ENCODE measurements around the gene MCM9.
"Not testable (repeated sequence)": the region's sequence is repeated elsewhere in the genome, so short reads cannot be mapped to it uniquely, and the experiment has no call there.

Gene MCM9

DNA sequence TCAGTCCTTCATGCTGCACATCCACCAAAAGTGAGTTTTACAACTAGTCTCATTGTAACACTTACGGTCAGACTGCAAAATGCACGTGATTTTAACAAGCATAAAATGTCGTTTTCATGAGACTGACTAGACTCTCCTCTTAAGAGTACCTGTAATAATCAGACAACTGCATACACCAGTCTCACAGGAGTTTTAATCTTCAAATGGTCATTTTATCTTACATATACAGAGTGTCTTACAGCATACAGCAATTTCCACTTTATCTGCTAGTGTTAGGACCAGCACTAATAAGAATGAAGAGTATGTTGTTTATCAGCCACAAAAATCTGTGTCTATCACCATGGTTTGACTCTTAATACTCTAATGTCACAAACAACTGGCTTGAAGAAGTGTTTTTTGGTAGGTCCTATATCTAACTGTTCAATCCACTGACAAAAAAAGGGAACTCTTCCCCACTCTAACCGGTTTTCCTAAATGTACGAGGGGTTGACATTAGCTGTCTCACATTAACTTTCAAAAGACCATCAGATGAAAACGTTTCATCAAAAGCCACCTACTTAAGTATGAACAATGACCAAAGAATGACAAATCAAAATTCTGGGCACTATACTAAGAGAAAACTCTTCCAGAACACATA lies 42.5 kb downstream of the MCM9 start:
- DNase-seq = no peak

DNA sequence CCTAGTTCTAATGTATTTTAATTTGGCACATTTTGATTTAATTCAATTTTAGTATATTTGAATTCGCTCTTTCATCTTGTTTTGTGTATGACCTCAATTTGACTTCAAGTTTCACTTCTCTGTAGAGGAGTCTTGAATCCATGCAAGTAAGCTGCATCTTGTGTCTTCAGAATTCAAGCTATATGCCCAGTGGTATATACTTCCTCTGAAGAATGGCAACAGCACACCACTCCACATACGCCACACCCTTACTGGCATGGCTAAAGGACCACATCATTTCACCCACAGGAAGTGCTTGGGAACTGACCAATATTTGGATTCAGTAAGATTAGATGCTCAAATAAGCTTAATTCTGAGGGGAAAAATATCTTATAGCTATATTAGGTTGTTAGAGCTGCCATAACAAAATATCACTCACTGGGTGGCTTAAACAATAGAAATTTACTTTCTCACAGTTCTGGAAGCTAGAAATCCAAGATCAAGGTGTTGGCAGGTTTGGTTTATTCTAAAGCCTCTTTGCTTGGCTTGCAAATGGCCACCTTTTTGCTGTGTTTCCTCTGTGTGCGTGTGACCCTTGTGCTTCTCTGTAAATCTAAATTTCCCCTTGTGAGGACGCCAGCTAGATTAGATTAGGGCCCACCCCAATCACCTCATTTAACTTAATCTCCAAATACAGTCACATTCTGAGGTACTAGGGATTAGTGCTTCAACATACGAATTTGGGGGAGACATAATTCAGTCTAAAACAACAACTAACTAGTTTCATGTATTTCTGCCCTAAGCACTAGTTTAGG lies 43.8 kb downstream of the MCM9 start:
- no peak for DNase-seq

DNA sequence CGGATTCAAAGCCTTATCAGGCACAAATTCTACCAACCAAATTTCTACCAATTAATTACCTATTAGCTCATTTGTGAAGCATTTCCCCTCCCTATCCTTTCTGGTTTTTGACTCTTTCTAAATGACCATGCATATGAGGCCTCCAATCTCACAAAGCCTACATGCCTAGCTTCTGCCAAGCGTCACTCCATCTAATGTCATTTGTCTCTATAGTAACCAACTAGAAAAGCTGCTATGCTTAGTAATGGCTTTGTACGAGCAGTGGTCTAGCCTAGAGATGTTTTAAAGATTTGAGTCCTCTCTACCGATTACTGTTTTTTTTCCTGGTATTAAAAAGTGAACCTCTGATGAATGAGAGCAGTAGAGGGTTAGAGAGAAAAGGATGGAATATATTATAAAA lies 45.8 kb downstream of the MCM9 start:
- peak; percentile 7 for DNase-seq

DNA sequence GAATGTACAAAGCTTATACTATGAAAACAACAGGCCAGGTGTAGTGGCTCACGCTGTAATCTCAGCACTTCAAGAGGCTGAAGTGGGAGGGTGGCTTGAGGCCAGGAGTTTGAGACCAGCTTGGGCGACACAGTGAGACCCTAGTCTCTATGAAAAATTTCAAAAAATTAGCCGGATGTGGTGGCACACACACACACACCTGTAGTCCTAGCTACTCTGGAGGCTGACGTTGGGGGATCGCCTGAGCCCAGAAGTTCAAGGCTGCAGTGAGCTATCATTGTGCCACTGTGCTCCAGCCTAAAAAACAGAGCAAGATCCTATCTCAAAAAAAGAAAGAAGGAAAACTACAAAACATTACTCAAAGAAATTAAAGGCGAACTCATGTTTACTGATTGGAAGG lies 48.3 kb downstream of the MCM9 start:
- DNase-seq = peak; percentile 2

DNA sequence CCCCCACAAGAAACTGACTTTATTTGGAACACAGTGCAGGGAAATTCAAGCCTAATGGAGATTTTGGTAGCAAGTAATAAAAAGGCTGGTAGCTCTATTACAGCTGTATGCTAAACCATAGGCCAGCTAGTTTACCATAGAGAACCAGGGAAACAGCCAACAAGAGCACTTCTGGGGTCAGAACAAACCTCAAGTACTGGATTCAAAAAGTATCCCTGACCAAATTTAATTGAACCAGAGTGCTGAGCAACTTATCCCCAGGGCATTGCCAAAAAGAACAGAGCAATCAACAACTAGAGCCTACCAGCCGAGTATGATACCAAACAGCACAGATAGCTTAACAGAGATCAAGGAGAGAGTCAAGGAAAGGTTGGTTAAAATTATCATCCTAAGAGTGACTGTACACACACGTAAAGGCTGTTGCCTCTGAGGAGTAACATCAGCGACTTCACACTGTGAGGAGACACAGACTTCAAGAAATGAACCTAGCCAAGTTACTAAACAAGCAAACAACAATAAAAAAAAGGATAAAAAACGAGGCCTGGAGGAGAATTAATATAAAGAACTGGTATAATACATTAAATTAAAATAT lies 52.5 kb downstream of the MCM9 start:
- DNase-seq = no peak

DNA sequence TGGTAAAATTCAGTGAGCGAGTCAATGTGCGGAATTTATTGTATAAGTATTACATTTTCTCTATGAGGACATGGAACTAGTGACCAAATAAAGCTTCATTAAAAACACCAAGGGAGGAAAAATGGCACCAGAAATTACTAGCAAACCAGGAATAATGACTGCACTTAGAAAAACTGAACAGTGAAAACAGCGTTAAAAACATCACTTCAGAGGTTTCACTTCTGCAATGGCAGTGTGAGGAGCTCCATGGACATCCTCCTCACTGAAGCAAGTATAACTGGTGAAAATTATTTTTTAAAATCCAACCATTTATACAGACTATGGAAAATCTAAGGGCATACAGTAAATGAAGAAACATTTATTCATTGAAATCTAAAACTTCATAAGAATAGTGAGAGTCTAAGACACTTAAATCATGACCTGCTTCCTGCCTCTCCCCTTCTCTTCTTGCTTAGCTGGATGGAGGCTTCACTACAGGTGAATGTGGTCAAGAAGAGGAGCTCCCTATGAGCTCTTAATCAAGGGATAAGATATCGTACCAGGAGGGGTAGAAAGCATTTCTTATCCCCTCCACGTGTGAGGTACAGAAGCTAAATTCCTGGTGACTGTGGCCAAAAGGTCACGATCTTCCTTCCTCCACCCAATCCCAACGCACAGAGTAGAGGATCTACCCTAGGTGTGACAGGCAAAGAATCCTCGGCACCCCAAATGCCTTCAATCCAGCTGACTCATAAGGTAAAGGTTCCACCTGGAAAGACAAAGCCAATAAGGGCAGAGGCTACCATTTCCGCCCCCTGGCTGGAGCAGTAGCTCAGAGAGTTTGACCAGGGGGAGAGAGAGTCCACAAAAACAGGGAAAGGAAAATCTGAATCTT lies 53.3 kb downstream of the MCM9 start:
- no peak for DNase-seq

DNA sequence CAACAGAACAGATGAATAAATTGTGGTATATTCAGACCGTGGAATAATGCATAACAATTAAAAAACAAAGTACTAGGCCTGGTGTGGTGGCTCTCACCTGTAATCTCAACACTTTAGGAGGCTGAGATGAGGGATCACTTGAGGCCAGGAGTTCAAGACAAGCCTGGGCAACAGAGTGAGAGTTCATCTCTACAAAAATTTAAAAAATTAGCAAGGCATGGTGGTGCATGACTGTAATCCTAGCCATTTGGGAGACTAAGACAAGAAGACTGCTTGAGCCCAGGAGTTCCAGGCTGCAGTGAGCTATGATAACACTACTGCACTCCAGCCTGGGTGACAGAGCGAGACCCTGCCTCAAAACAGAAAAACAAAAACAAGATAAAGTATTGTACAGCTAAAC lies 57.2 kb downstream of the MCM9 start:
- no peak for DNase-seq

DNA sequence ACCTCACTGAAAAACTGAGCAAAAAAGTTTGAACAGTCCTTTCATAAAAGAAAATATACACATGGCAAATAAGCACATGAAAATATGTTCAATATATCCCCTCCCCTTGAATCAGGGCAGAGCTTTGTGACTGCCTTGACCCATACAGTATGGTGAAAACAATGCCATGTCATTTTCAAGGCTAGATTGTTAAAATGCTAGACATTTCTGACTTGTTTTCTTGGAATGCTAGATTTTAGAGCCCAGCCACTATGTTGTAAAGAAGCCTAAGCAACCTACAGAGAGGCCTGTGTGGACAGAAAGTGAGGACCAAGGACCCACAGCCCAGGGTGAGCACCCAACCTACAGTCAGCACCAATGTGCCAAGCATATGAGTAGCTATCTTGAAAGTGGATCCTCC lies 58.1 kb downstream of the MCM9 start:
- DNase-seq = no peak

DNA sequence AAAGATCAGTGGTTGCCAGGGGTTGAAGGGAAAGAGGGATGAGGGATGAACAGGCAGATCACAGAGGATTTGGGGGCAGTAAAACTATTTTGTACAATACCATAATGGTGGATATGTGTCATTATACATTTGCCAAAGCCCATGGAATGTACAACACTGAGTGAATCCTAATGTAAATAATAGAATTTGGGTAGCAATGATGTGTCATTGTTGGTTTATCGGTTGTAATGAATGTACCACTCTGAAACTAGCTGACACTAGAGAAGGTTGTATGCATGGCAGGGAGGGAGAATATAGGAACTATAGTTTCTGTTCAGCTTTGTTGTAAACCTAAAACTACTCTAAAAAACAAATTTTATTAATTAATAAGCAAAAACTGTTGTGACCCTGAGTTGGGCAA lies 58.8 kb downstream of the MCM9 start:
- DNase-seq = no peak

DNA sequence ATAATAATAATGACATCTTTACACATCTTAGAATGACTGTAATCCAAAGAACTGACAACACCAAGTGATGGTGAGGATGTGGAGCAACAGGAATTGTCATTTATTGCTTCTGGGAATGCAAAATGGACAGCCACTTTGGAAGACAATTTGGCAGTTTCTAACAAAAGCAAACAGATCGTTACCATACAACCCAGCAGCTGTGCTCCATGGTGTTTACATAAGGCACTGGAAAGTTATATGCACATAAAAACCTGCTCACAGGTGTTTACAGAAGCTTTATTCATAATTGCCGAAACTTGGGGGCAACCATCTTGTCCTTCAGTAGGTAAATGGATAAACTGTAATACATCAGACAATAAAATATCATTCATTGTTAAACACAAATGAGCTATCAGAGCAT lies 59.3 kb downstream of the MCM9 start:
- DNase-seq = peak; percentile 35

DNA sequence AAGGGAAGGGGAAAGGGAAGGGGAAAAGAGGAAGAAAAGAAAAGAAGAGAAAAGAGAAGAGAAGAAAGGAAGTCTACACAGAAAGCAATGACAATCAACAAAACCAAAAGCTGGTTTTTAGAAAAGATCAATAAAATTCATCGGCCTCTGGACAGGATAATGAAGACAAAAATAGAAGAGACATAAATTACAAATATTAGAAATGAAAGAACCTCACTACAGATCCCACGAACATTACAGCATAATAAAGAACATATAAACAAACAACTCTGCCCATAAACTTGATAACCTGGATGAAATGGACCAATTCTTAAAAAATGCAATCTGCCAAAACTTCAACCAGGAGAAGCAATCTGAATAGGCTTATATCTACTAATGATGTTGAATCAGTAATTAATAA lies 61.7 kb downstream of the MCM9 start:
- DNase-seq = no peak

DNA sequence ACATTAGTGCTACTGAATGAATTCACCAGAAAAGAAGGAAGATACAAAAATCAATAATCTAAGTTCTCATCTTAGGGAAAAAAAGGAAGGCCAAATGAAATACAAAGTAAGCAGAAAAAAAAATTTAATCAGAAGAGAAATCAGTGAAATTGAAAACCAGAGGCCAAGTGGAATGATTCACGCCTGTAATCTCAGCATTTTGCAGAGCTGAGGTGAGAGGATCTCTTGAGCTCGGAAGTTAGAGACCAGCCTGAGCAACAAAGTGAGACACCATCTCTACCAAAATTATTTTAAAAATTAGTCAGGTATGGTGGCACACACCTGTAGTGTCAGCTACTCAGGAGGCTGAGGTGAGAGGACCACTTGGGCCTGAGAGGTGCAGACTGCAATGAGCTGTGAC lies 62.2 kb downstream of the MCM9 start:
- DNase-seq = no peak

DNA sequence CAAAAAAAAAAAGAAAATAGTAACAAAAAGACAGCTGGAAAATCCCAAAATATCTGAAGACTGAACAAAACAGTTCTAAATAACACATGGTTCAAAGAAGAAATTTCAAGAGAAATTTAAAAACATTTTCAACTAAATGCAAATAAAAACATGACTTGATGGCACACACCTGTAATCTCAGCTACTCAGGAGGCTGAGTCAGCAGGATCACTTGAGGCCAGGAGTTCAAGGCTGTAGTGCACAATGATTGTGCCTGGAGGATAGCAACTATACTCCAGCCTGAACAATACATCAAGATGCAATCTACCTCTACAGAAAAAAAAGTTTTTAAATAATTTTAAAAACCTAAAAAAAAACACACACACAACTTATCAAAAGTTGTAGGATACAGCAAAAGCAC lies 62.6 kb downstream of the MCM9 start:
- no peak for DNase-seq

DNA sequence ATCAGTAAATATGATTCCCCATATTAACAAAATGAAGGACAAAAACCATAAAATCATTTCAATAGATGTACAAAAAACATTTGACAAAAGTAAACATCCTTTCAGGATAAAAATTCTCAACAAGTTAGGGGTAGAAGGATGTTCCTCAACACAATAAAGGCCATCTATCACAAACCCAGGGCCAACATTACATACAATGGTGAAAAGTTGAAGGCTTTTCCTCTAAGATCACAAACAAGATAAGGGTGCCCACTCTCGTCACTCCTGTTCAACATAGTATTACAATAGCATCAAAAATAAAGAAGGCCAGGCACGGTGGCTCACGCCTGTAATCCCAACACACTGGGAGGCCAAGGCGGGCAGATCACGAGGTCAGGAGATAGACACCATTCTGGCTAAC lies 63.6 kb downstream of the MCM9 start:
- no peak for DNase-seq

DNA sequence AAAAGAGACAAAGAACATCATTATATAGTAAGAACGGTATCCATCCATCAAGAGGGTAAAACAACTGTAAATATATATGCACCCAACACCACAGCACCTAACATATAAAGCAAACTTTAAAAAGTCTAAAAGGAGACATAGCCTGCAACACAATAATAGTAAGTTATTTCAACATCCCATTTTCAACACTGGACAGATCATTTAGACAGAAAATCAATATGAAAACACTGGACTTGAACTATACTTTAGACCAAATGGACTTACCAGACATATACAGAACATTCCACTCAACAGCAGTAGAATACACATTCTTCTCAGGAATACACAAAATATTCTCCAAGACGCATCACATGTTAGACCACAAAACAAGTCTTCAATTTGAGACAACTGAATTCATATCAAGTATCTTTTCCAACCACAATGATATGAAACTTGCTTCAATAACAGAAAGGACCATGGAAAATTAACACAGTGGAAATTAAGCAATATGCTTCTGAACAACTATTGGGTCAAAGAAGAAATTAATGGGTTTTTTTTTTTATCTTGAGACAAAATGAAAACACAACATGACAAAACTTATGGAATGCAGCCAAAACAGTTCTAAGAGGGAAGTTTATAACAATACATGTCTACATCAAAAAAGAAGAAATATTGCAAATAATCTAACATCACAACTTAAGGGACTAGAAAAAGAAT lies 64.9 kb downstream of the MCM9 start:
- DNase-seq = no peak

DNA sequence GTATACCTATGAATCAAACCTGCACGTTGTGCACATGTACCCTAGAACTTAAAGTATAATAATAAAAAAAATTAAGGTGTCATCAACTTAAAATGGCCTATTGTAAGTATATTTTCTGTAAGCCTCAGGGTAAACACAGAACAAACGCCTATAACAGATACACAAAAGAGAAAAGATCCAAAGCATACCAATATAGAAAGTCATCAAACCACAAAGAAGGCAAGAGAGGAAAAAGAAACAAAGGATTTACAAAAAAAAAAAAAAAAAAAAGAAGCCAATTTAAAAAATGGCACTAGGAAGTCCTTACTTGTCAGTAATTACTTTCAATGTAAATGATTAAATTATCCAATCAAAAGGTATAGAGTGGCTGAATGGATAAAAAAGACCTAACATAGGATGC lies 65.6 kb downstream of the MCM9 start:
- DNase-seq = no peak

DNA sequence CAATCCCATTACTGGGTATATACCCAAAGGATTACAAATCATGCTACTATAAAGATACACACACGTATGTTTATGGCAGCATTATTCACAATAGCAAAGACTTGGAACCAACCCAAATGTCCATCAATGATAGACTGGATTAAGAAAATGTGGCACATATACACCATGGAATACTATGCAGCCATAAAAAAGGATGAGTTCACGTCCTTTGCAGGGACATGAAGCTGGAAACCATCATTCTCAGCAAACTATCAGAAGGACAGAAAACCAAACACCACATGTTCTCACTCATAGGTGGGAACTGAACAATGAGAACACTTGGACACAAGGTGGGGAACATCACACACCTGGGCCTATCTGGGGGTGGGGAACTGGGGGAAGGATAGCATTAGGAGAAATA lies 66.1 kb downstream of the MCM9 start:
- not testable (repeated sequence) for DNase-seq

DNA sequence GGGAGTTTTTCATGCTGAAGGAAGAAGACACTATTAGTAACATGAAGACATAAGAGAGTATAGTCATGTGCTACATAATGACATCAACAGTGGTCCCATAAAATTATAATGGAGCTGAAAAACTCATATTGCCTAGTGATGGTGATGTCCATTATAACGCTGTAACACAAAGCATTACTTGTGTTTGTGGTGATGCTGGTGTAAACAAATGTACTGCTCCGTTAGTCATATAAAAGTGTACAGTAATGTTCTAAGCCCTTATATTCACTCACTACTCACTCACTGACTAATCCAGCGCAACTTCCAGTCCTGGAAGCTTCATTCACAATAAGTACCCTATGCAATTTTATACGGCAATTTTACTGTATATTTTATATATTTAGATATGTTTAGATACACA lies 67.8 kb downstream of the MCM9 start:
- no peak for DNase-seq

DNA sequence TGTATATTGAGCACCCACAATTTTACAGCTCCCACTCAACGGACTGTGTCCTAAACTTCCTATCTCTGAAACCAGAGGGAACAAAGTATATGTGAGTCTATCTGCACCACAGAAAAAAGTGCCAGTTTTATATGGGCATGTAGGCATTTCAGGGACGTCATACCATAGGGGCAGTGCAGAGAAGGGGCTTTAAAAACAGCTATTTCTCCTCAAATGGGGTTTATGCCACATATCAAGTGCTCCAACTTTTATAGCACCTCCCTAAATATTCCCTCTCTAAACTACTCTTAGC lies 69.9 kb downstream of the MCM9 start:
- DNase-seq = no peak

DNA sequence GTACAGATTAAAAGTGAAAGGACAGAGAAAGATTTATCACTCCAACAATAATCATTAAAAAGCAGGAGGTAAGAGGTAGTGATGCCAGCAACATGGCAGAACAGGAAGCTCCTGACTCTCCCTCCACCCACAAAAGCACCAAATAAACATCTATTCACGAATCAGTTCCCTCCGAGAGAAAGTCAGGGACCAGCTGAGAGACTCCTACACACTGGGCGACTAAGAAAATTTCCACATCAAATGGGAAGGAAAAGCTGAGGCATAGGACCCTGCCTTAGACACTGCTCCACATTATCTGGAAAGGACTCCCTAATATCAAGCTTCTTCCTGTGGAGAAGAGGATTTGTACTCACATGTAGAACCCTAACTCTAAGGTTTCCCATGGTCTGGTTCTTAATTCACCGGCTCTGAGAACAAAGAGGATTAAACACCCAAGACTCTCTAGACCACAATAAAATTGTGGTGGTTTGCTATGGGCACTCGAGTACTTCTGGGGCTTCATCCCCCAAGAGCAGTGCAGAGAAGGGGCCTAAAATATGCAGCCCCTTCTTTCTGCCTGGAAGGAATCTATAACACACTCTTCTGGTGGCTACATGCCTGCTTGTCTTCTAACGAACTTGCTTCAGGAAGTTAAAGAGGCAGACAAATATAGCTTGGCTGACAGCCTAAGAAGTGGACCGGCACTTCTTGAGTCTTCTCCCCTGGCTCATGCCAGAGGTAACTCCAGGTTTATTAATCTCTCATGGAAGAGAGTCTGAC lies 70.4 kb downstream of the MCM9 start:
- no peak for DNase-seq

DNA sequence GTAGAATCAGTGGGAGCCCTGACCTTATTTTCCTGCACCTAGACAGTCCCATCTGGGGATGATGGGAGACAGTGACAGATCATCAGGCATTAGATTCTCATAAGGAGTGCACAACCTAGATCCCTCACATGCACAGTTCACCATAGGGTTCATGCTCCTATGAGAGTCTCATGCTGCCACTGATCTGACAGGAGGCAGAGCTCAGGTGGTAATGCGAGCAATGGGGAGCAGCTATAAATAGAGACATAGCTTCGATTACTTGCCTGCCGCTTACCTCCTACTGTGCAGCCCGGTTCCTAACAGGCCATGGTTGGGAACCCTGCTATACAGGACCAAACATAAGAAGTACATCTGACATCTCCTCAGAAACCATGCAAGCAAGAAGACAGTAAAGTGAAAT lies 72.5 kb downstream of the MCM9 start:
- DNase-seq = no peak

DNA sequence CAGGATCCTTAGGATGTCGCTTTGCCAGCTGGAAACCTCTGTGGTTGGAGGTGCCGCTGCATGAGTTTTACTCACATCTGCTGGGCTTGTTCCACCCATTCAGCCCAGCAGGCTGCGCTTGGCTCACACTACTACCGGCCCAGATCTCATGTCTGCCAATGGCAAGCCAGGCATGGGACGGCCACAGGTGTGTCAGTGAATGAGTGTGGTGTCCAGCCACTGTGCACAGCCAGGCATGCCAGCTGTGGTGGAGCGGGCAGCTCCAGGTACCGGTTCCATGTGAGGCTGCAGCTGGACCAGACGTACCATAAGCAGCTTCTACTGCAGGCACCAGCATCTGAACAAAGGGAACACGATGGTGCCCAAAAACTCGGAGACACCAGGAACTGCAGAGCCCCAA lies 74.1 kb downstream of the MCM9 start:
- no peak for DNase-seq

Data from NCI-H1436 (cell line).